ENCODE results near the gene NPAS3. TPM values are rescaled to one million over a fixed set of nuclear protein-coding genes. Genes with fewer than 3 reads are reported as not detected.

NPAS3 gene
- total and polyA plus RNA-seq, 2 of the 8 experiments (the other 6 are each of a cell fraction or from before 2014, with no cell fraction given): 0.11 to 0.60 TPM

- no peak overlapping the region for H2AK5ac ChIP-seq (ENCODE audit: low read depth, low read length)
- CTCF ChIA-PET (ENCODE audit: partially characterized antibody): no interaction called here
- no peak overlapping the region for H3K14ac ChIP-seq (ENCODE audit: insufficient read length)
- no peak overlapping the region for H2BK20ac ChIP-seq (ENCODE audit: low read length)
- no peak overlapping the region for H3K23ac ChIP-seq (ENCODE audit: insufficient read length)
- H4K20me1 ChIP-seq (replicated peaks in 1 of 2; ENCODE audit: control insufficient read depth in 1 of 2, insufficient read depth in 2 of 2, low read length in 2 of 2): no peaks in the 10 kb centered on the region
- no peak overlapping the region for H2BK12ac ChIP-seq (ENCODE audit: low read depth, low read length)
- no peaks in the 10 kb centered on the region for H3K79me2 ChIP-seq (ENCODE audit: control insufficient read depth in 1 of 2, insufficient read depth in 2 of 2, low read length in 2 of 2)
- no peak for FAIRE-seq
- no peak overlapping the region for H3K4ac ChIP-seq (replicated peaks; ENCODE audit: insufficient read length, low read depth, low read length)
- no peaks in the 10 kb centered on the region for H3K27me3 ChIP-seq (replicated peaks in 1 of 4; ENCODE audit: control insufficient read depth in 3 of 4, extremely low read depth in 1 of 4, insufficient read depth in 3 of 4, low read length in 3 of 4)
- H3K79me1 ChIP-seq (ENCODE audit: low read depth, low read length): no peaks in the 10 kb centered on the region
- H4K8ac ChIP-seq (ENCODE audit: extremely low read depth, insufficient read depth, low read length): no peak overlapping the region
- no peaks in the 10 kb centered on the region for H3K4me1 ChIP-seq (replicated peaks in 1 of 4; ENCODE audit: control insufficient read depth in 3 of 4, insufficient read depth in 4 of 4, low read length in 3 of 4)
- H3K4me2 ChIP-seq (ENCODE audit: insufficient read depth in 1 of 2, low read depth in 2 of 2, low read length in 2 of 2): no peak overlapping the region
- H3K4me3 ChIP-seq (ENCODE audit: extremely low read depth in 1 of 4, insufficient read depth in 2 of 4, low read depth in 3 of 4, low read length in 4 of 4): no peak overlapping the region
- no peak overlapping the region for H3K18ac ChIP-seq (ENCODE audit: extremely low read depth, low read length)
- H2BK5ac ChIP-seq (ENCODE audit: low read depth, low read length): no peak overlapping the region
- H4K5ac ChIP-seq (ENCODE audit: insufficient read length, low read depth, low read length): no peak overlapping the region
- no peak overlapping the region for H2BK120ac ChIP-seq (replicated peaks; ENCODE audit: low read depth, low read length)
- no peak overlapping the region for H3K27ac ChIP-seq (ENCODE audit: low read depth, low read length)
- POLR2A ChIA-PET (ENCODE audit: partially characterized antibody): no interaction called here
- no peaks in the 10 kb centered on the region; the same call in 1 of the 2 replicates for H3K23me2 ChIP-seq (ENCODE audit: low read depth, low read length)
- H3K56ac ChIP-seq (replicated peaks; ENCODE audit: insufficient read length, low read depth, low read length): no peak overlapping the region
- no peaks in the 10 kb centered on the region for H3K36me3 ChIP-seq (ENCODE audit: control insufficient read depth in 2 of 4, insufficient read depth in 4 of 4, low read length in 3 of 4)
- H3K9me3 ChIP-seq (ENCODE audit: insufficient read depth in 2 of 2, low read depth in 1 of 2, low read length in 1 of 2): no peaks in the 10 kb centered on the region
- no peak for DNase-seq (ENCODE audit: low read depth in 1 of 2, low spot score in 2 of 2)
- H3K9ac ChIP-seq (replicated peaks in 1 of 4; ENCODE audit: extremely low read depth in 1 of 4, low read depth in 3 of 4, low read length in 3 of 4): no peak overlapping the region
- 89 to 100% methylated on average over 1 to 3 of the region's 3 CpGs for WGBS, 2 experiments (ENCODE audit: extremely low coverage in 1 of 2, insufficient coverage in 1 of 2, insufficient read length in 1 of 2, insufficient replicate concordance in 2 of 2, low coverage in 1 of 2, low lambda C conversion rate in 2 of 2, missing lambda C conversion rate in 1 of 2)
- no peak overlapping the region for H2AFZ ChIP-seq (ENCODE audit: low read length)
- H4K91ac ChIP-seq (replicated peaks; ENCODE audit: insufficient read length, low read length): no peak overlapping the region
- H2BK15ac ChIP-seq (ENCODE audit: low read length): no peak overlapping the region
- TF ChIP-seq POLR2AphosphoS5 (IDR thresholded peaks at IDR 0.05; ENCODE audit: low read depth, low read length): no peak
- TF ChIP-seq RXRA (IDR thresholded peaks at IDR 0.05; ENCODE audit: insufficient read depth, low read depth, low read length): no peak
- TF ChIP-seq EZH2 (IDR thresholded peaks at IDR 0.05; ENCODE audit: low read depth, low read length, severe bottlenecking): no peak
- TF ChIP-seq NRF1 (IDR thresholded peaks at IDR 0.05; ENCODE audit: low read depth, low read length): no peak
- TF ChIP-seq SIX5 (IDR thresholded peaks at IDR 0.05; ENCODE audit: low read depth, low read length): no peak
- TF ChIP-seq JUND (IDR thresholded peaks at IDR 0.05; ENCODE audit: low read length): no peak
- TF ChIP-seq EP300 (IDR thresholded peaks at IDR 0.05; ENCODE audit: borderline replicate concordance in 1 of 2, low read depth in 2 of 2, low read length in 2 of 2): no peak
- no peak for TF ChIP-seq E2F6 (IDR thresholded peaks at IDR 0.05)
- no peak for TF ChIP-seq CHD1 (IDR thresholded peaks at IDR 0.05; ENCODE audit: low read depth, low read length)
- TF ChIP-seq POLR2A (IDR thresholded peaks at IDR 0.05; ENCODE audit: control extremely low read depth in 1 of 2, low read depth in 2 of 2, low read length in 2 of 2): no peak
- no peak for TF ChIP-seq KDM4A (IDR thresholded peaks at IDR 0.05; ENCODE audit: low read depth, low read length, severe bottlenecking)
- no peak for TF ChIP-seq RAD21 (IDR thresholded peaks at IDR 0.05 in 1 of 2, conservative IDR thresholded peaks at IDR 0.05 in 1 of 2; ENCODE audit: low read depth in 2 of 2, low read length in 2 of 2)
- TF ChIP-seq BACH1 (IDR thresholded peaks at IDR 0.05; ENCODE audit: low read length): no peak
- TF ChIP-seq HDAC2 (IDR thresholded peaks at IDR 0.05; ENCODE audit: borderline replicate concordance in 1 of 2, low read depth in 2 of 2, low read length in 2 of 2): no peak
Measured at GRCh38 chr14:33634631-33635030, 696.0 kb downstream of the NPAS3 start.

Data from H1 (cell line).